ENCODE data around the gene ZFPM1. TPM values are rescaled to one million over a fixed set of nuclear protein-coding genes. Genes with fewer than 3 reads are reported as not detected.

The ZFPM1 gene
- total RNA-seq, 1 experiment from 2014 or later, result 24.1 TPM

- no TSS peak for BruUV-seq (replicated peaks)
- Mint-ChIP-seq H3K4me3 (ENCODE audit: unreplicated experiment) (no peak overlapping the region), H3K9me3 (ENCODE audit: unreplicated experiment) (no peaks in the 10 kb centered on the region), H3K27me3 (ENCODE audit: insufficient read depth, unreplicated experiment) (no peaks in the 10 kb centered on the region), H3K36me3 (ENCODE audit: insufficient read depth, unreplicated experiment) (peaks cover 42% of the 10 kb centered on the region), H3K4me1 (ENCODE audit: low read depth, unreplicated experiment) (no peaks in the 10 kb centered on the region), H3K27ac (ENCODE audit: unreplicated experiment) (no peak overlapping the region)
- H3K9me3 ChIP-seq, result no peaks in the 10 kb centered on the region
- H3K36me3 ChIP-seq (ENCODE audit: control insufficient read depth, insufficient read depth, low read length), result peaks cover 12% of the 10 kb centered on the region
- intact Hi-C loops (cut with micrococcal nuclease; ENCODE audit: unreplicated experiment), result no loop called here
- H3K4me1 ChIP-seq, result no peaks in the 10 kb centered on the region
- no peaks in the 10 kb centered on the region for H3K27me3 ChIP-seq (replicated peaks; ENCODE audit: control insufficient read depth, insufficient read depth, low read length)
- POLR2A ChIA-PET, result no interaction called here
- DNase-seq, result no peak
- CTCF ChIA-PET, result no interaction called here
- no peak for TF ChIP-seq CTCF (IDR thresholded peaks at IDR 0.05; ENCODE audit: insufficient read depth in 1 of 2, low read depth in 1 of 2, low read length in 1 of 2, severe bottlenecking in 1 of 2, unreplicated experiment in 1 of 2)
- no peak overlapping the region for H3K4me3 ChIP-seq (ENCODE audit: low read depth, low read length)
Measured at GRCh38 chr16:88582912-88583575, 130.0 kb downstream of the ZFPM1 start.

- BruUV-seq (replicated peaks), result no TSS peak
- Mint-ChIP-seq H3K27me3 (ENCODE audit: insufficient read depth, unreplicated experiment) (no peaks in the 10 kb centered on the region), H3K4me3 (ENCODE audit: unreplicated experiment) (no peak overlapping the region), H3K9me3 (ENCODE audit: unreplicated experiment) (no peaks in the 10 kb centered on the region), H3K4me1 (ENCODE audit: low read depth, unreplicated experiment) (no peaks in the 10 kb centered on the region), H3K36me3 (ENCODE audit: insufficient read depth, unreplicated experiment) (peaks cover 52% of the 10 kb centered on the region), H3K27ac (ENCODE audit: unreplicated experiment) (no peak overlapping the region)
- POLR2A ChIA-PET, result interaction anchor here (1.8 kb wide), 1 partner anchor 15 kb away, joined by 5 read pairs; the partner anchor contains the start of gene ZC3H18
- CTCF ChIA-PET, result no interaction called here
- intact Hi-C loops (cut with micrococcal nuclease; ENCODE audit: unreplicated experiment), result no loop called here
- no peaks in the 10 kb centered on the region for H3K27me3 ChIP-seq (replicated peaks; ENCODE audit: control insufficient read depth, insufficient read depth, low read length)
- H3K4me3 ChIP-seq (ENCODE audit: low read depth, low read length), result no peak overlapping the region
- peaks cover 8% of the 10 kb centered on the region for H3K36me3 ChIP-seq (ENCODE audit: control insufficient read depth, insufficient read depth, low read length)
- no peaks in the 10 kb centered on the region for H3K9me3 ChIP-seq
- no peak for DNase-seq
- no peak for TF ChIP-seq CTCF (IDR thresholded peaks at IDR 0.05; ENCODE audit: insufficient read depth in 1 of 2, low read depth in 1 of 2, low read length in 1 of 2, severe bottlenecking in 1 of 2, unreplicated experiment in 1 of 2)
- no peaks in the 10 kb centered on the region for H3K4me1 ChIP-seq
Measured at GRCh38 chr16:88584676-88585075, 131.6 kb downstream of the ZFPM1 start.

GRCh38 chr16:88585269-88585668, 132.2 kb downstream of the ZFPM1 start:
- BruUV-seq (replicated peaks), result no TSS peak
- Mint-ChIP-seq H3K36me3 (ENCODE audit: insufficient read depth, unreplicated experiment) (peaks cover 55% of the 10 kb centered on the region), H3K27ac (ENCODE audit: unreplicated experiment) (no peak overlapping the region)

More at GRCh38 chr16:88585269-88585668, 132.2 kb downstream of the ZFPM1 start:
- H3K4me3 Mint-ChIP-seq (ENCODE audit: unreplicated experiment), result no peak overlapping the region
- intact Hi-C loops (cut with micrococcal nuclease; ENCODE audit: unreplicated experiment), result no loop called here
- CTCF ChIA-PET, result no interaction called here
- H3K9me3 Mint-ChIP-seq (ENCODE audit: unreplicated experiment), result no peaks in the 10 kb centered on the region
- H3K27me3 Mint-ChIP-seq (ENCODE audit: insufficient read depth, unreplicated experiment), result no peaks in the 10 kb centered on the region
- POLR2A ChIA-PET, result interaction anchor here (1.8 kb wide), 1 partner anchor 15 kb away, joined by 5 read pairs; the partner anchor contains the start of gene ZC3H18
- no peaks in the 10 kb centered on the region for H3K4me1 Mint-ChIP-seq (ENCODE audit: low read depth, unreplicated experiment)
- H3K36me3 ChIP-seq (ENCODE audit: control insufficient read depth, insufficient read depth, low read length), result peaks cover 5% of the 10 kb centered on the region
- no peaks in the 10 kb centered on the region for H3K4me1 ChIP-seq
- no peak overlapping the region for H3K4me3 ChIP-seq (ENCODE audit: low read depth, low read length)
- no peaks in the 10 kb centered on the region for H3K9me3 ChIP-seq
- TF ChIP-seq CTCF (IDR thresholded peaks at IDR 0.05; ENCODE audit: insufficient read depth in 1 of 2, low read depth in 1 of 2, low read length in 1 of 2, severe bottlenecking in 1 of 2, unreplicated experiment in 1 of 2), result no peak
- DNase-seq, result no peak
- no peaks in the 10 kb centered on the region for H3K27me3 ChIP-seq (replicated peaks; ENCODE audit: control insufficient read depth, insufficient read depth, low read length)

All from Caco-2 (cell line).